Thoracic aorta (tissue), 2 donors: ENCODE measurements around the gene GFY. TPM values are rescaled to one million over a fixed set of nuclear protein-coding genes. Genes with fewer than 3 reads are reported as not detected.

ENCODE experiments used
- ATAC-seq: fragments of 150-250 bp; one replicate; pipeline ENCODE4 v1.8.0; 2017; ENCODE audit warnings: low read depth; ENCODE audit not compliant: insufficient number of reproducible peaks, low FRiP score
- DNase-seq: peaks from one replicate; pipeline ENCODE4 v3.0.0-alpha.2; 2020; ENCODE audit warnings: low spot score
- H3K27ac ChIP-seq, 2 donors: fragments of 200-600 bp; sonication (generic); 1 replicate in 1 of 2; 2 replicates in 1 of 2; pipeline ENCODE4 v1.5.1; 2016; ENCODE audit warnings: mild to moderate bottlenecking in 2 of 2, moderate library complexity in 2 of 2
- H3K27me3 ChIP-seq: fragments of 200-600 bp; sonication (generic); replicated peaks from 2 replicates; pipeline ENCODE4 v1.6.0; 2016; ENCODE audit warnings: mild to moderate bottlenecking; ENCODE audit not compliant: insufficient read depth
- H3K36me3 ChIP-seq: fragments of 200-600 bp; sonication (generic); one replicate; pipeline ENCODE4 v1.5.1; 2016
- H3K4me1 ChIP-seq, 2 donors: fragments of 200-600 bp; sonication (generic); 1 replicate in 1 of 2; 2 replicates in 1 of 2; pipeline versions ENCODE4 v1.5.1 to v1.6.0; 2016; ENCODE audit warnings: low read depth in 2 of 2, mild to moderate bottlenecking in 1 of 2; ENCODE audit not compliant: control insufficient read depth in 1 of 2
- H3K4me3 ChIP-seq: fragments of 200-600 bp; sonication (generic); 2 replicates; pipeline ENCODE4 v1.5.1; 2016; ENCODE audit warnings: mild to moderate bottlenecking
- H3K9me3 ChIP-seq: fragments of 200-600 bp; sonication (generic); 2 replicates; pipeline ENCODE4 v1.5.1; 2016
- CTCF ChIP-seq: fragments of 200-600 bp; sonication (generic); IDR thresholded peaks from one replicate; pipeline ENCODE4 v1.5.1; 2019; ENCODE audit warnings: antibody characterized with exemption
- total RNA-seq, 2 donors: library from RNA; depleted of rRNA; stranded (reverse); fragments of >200 nt; gene quantifications; one replicate each; pipeline versions ENCODE4 v1.1.0 to v1.2.3, GENCODE V29; 2016

The GFY gene
- total RNA-seq, 2 donors from 2014 or later: not detected

- Histone ChIP-seq H3K27me3 (no peaks in the 10 kb centered on the region), H3K9me3 (no peaks in the 10 kb centered on the region), H3K4me3 (no peak overlapping the region), H3K27ac (no peak overlapping the region), H3K36me3 (no peaks in the 10 kb centered on the region), H3K4me1 (no peaks in the 10 kb centered on the region)
- DNase-seq: no peak
- ATAC-seq: no peak
- TF ChIP-seq CTCF: no peak
Observed at GRCh38 chr19:49393881-49394280, 31.3 kb upstream of the GFY start.

- H3K27ac ChIP-seq: no peak overlapping the region
- no peaks in the 10 kb centered on the region for H3K36me3 ChIP-seq
- no peak for ATAC-seq
- H3K27me3 ChIP-seq: no peaks in the 10 kb centered on the region
- H3K9me3 ChIP-seq: no peaks in the 10 kb centered on the region
- DNase-seq: no peak
- H3K4me3 ChIP-seq: no peak overlapping the region
- no peaks in the 10 kb centered on the region for H3K4me1 ChIP-seq
- no peak for TF ChIP-seq CTCF
Observed at GRCh38 chr19:49395581-49396407, 29.4 kb upstream of the GFY start.

- Histone ChIP-seq H3K4me1 (no peaks in the 10 kb centered on the region), H3K27me3 (no peaks in the 10 kb centered on the region), H3K9me3 (no peaks in the 10 kb centered on the region), H3K27ac (no peak overlapping the region), H3K36me3 (no peaks in the 10 kb centered on the region), H3K4me3 (no peak overlapping the region)
- ATAC-seq: no peak
- TF ChIP-seq CTCF: no peak
- no peak for DNase-seq
Observed at GRCh38 chr19:49396738-49397505, 28.3 kb upstream of the GFY start.

- no peaks in the 10 kb centered on the region for H3K27me3 ChIP-seq
- H3K9me3 ChIP-seq: no peaks in the 10 kb centered on the region
- H3K36me3 ChIP-seq: no peaks in the 10 kb centered on the region
- no peak overlapping the region for H3K27ac ChIP-seq
- DNase-seq (no peak), ATAC-seq (no peak)
- no peaks in the 10 kb centered on the region for H3K4me1 ChIP-seq
- H3K4me3 ChIP-seq: no peak overlapping the region
- no peak for TF ChIP-seq CTCF
Observed at GRCh38 chr19:49398001-49398615, 27.1 kb upstream of the GFY start.

GRCh38 chr19:49398931-49399330, 26.3 kb upstream of the GFY start:
- no peaks in the 10 kb centered on the region for H3K4me1 ChIP-seq
- ATAC-seq (no peak), DNase-seq (no peak)
- no peaks in the 10 kb centered on the region for H3K36me3 ChIP-seq
- H3K27ac ChIP-seq: no peak overlapping the region
- H3K27me3 ChIP-seq: no peaks in the 10 kb centered on the region
- H3K4me3 ChIP-seq: no peak overlapping the region
- no peak for TF ChIP-seq CTCF
- H3K9me3 ChIP-seq: no peaks in the 10 kb centered on the region
